Nephron (organoid): ENCODE results near the gene PLSCR4.

ENCODE experiments used
- H3K27ac Mint-ChIP-seq, 3 experiments: 2 replicates each; pipeline ENCODE4 v1.8.0; 2020; ENCODE audit warnings: mixed read lengths in 3 of 3, mild to moderate bottlenecking in 2 of 3, moderate library complexity in 1 of 3
- H3K27me3 Mint-ChIP-seq: 2 replicates; pipeline ENCODE4 v1.8.0; 2021; ENCODE audit warnings: low read depth, mild to moderate bottlenecking, moderate library complexity, mixed read lengths
- H3K36me3 Mint-ChIP-seq: 2 replicates; pipeline ENCODE4 v1.8.0; 2020; ENCODE audit warnings: low read depth, mixed read lengths
- H3K4me1 Mint-ChIP-seq: 2 replicates; pipeline ENCODE4 v1.8.0; 2020; ENCODE audit warnings: mixed read lengths
- H3K4me3 Mint-ChIP-seq, 3 experiments: 2 replicates each; pipeline ENCODE4 v1.8.0; 2020; ENCODE audit warnings: mild to moderate bottlenecking in 3 of 3, mixed read lengths in 3 of 3, moderate library complexity in 2 of 3
- H3K9me3 Mint-ChIP-seq: 2 replicates; pipeline ENCODE4 v1.8.0; 2020; ENCODE audit warnings: mixed read lengths
- CTCF ChIP-seq, 3 experiments: fragments of 200-600 bp; sonication (generic); IDR thresholded peaks; one replicate each; pipeline ENCODE4 v1.5.0; 2021; ENCODE audit warnings: antibody characterized with exemption in 3 of 3; ENCODE audit not compliant: unreplicated experiment in 3 of 3

The PLSCR4 gene

DNA sequence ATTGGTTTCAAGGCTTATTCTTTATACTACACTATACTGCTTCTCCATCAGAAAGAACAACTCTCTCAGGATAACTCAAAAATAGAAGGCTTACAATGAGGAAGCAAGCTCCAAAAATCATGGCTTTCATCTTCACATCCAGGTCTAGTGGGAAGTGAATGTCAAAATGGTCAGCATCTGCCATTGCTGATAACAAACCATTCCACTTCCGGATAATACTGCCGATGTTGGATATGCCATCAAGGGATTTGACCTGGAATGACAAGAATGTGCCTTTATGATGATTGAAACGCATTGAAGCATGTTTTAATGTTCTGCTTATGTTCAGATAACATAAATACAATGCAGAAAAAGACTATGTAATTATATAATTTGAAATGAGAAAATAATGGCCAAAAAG, 55.9 kb downstream of the PLSCR4 start:
- H3K27ac Mint-ChIP-seq = no peak overlapping the region
- H3K4me3 Mint-ChIP-seq = no peak overlapping the region
- H3K27me3 Mint-ChIP-seq = no peaks in the 10 kb centered on the region
- no peaks in the 10 kb centered on the region for H3K4me1 Mint-ChIP-seq
- no peaks in the 10 kb centered on the region for H3K36me3 Mint-ChIP-seq
- no peaks in the 10 kb centered on the region for H3K9me3 Mint-ChIP-seq
- no peak for TF ChIP-seq CTCF (IDR thresholded peaks at IDR 0.05; ENCODE audit: unreplicated experiment in 3 of 3)

- no peaks in the 10 kb centered on the region for H3K36me3 Mint-ChIP-seq
- no peak overlapping the region for H3K4me3 Mint-ChIP-seq
- no peak for TF ChIP-seq CTCF (IDR thresholded peaks at IDR 0.05; ENCODE audit: unreplicated experiment in 3 of 3)
- no peaks in the 10 kb centered on the region for H3K4me1 Mint-ChIP-seq
- no peaks in the 10 kb centered on the region for H3K9me3 Mint-ChIP-seq
- H3K27ac Mint-ChIP-seq = no peak overlapping the region
- H3K27me3 Mint-ChIP-seq = no peaks in the 10 kb centered on the region
Observed at GRCh38 chr3:146191051-146191450, 59.9 kb downstream of the PLSCR4 start.

DNA sequence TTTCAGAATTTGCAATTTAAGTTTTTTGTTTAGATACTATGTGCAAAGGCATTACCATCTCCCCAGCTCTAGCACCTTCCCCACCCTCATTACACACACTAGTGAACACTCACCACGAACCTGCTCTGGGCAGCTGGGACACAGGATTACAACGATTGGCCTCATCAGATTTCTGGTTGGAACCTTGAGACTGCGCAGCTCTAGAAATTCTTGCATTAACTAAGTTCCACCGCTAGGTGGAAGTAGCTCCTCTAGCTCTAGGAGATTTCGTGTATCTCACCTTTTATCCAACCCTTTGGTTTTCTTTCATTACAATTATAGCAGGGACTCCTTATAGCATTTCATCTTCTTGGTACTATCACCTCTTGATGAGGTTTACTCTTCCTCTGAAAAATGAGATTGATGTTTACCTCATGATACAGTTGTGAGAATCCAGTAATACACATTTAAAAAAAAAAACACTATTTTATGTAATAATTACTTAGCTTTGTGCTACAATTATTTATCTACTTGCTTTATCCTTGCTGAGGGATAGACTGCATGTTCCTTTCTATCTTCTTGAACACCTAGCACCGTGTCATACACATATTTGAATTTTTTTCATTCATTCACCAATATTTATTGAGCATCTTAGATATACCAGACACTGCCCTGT, 61.3 kb downstream of the PLSCR4 start:
- H3K36me3 Mint-ChIP-seq = no peaks in the 10 kb centered on the region
- no peak overlapping the region for H3K27ac Mint-ChIP-seq
- TF ChIP-seq CTCF (IDR thresholded peaks at IDR 0.05; ENCODE audit: unreplicated experiment in 3 of 3) = peak; percentile 69 to 80 (median 77)
- no peak overlapping the region for H3K4me3 Mint-ChIP-seq
- H3K4me1 Mint-ChIP-seq = no peaks in the 10 kb centered on the region
- H3K27me3 Mint-ChIP-seq = no peaks in the 10 kb centered on the region
- no peaks in the 10 kb centered on the region for H3K9me3 Mint-ChIP-seq

GRCh38 chr3:146187334-146187950, 63.5 kb downstream of the PLSCR4 start:
- Mint-ChIP-seq H3K36me3 (no peaks in the 10 kb centered on the region), H3K27me3 (no peaks in the 10 kb centered on the region), H3K27ac (no peak overlapping the region), H3K4me3 (no peak overlapping the region), H3K9me3 (no peaks in the 10 kb centered on the region), H3K4me1 (no peaks in the 10 kb centered on the region)
- peak; percentile 58 to 78 (median 64) for TF ChIP-seq CTCF (IDR thresholded peaks at IDR 0.05; ENCODE audit: unreplicated experiment in 3 of 3)

DNA sequence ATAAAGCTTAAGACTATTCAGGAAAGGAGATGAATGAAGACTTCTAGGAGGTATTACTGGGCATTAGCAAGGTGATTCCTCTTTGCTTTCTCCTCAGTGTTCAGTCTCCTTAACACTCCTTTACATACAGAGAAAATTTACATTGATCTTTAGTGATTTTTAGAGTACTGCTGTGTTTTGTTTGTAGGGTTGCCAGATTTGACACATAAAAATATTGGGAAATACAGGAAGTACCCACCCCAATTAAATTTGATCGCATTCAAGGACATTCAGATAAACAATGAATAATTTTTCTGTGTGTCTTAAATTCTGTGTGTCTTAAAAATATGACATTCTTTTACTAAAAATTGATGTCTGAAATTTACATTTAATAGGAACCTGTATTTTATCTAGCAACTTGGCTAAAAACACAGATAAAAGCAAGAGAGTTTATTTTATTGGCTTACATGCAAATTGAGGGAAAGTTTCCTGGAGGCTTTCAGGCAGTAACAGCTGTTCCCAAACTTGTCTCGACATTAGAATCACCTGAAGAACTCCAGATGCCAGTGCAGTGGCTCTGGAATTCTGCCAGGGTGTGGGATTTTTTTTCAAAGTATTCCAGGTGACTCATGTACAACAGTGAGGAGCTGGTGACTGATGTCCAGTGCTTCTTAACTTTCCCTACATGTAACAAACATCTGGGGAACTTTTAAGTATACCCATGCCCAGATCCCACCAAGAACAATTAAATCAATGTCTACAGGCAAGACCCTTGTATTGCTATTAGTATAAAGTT, 66.5 kb downstream of the PLSCR4 start:
- H3K27me3 Mint-ChIP-seq = no peaks in the 10 kb centered on the region
- TF ChIP-seq CTCF (IDR thresholded peaks at IDR 0.05; ENCODE audit: unreplicated experiment in 3 of 3) = no peak
- no peaks in the 10 kb centered on the region for H3K4me1 Mint-ChIP-seq
- peaks cover 5% of the 10 kb centered on the region for H3K9me3 Mint-ChIP-seq
- H3K27ac Mint-ChIP-seq = no peak overlapping the region
- no peaks in the 10 kb centered on the region for H3K36me3 Mint-ChIP-seq
- H3K4me3 Mint-ChIP-seq = no peak overlapping the region
